DOHH2 (cell line): ENCODE measurements around the gene DLX3.

Source experiments
- CTCF ChIP-seq: fragments of 200-600 bp; sonication (generic); IDR thresholded peaks from one replicate; pipeline ENCODE4 v1.5.1; 2014; ENCODE audit warnings: antibody characterized with exemption, mild to moderate bottlenecking, low read depth, low read length; ENCODE audit not compliant: poor library complexity, severe bottlenecking
- EZH2phosphoT487 ChIP-seq: fragments of 200-600 bp; sonication (generic); IDR thresholded peaks from 2 replicates; pipeline ENCODE4 v1.6.1; 2017; ENCODE audit warnings: borderline replicate concordance, mild to moderate bottlenecking, antibody characterized with exemption, low read length, moderate library complexity, mixed read lengths

- TF ChIP-seq CTCF (no peak), EZH2phosphoT487 (no peak)
Observed at GRCh38 chr17:49944273-49944870, 50.7 kb downstream of the DLX3 start.
